Transverse colon (tissue), 4 donors: ENCODE measurements around the gene KIAA1217. TPM values are rescaled to one million over a fixed set of nuclear protein-coding genes. Genes with fewer than 3 reads are reported as not detected.
A peak's percentile ranks its signal among the peaks of the same experiment; 100 is the strongest.

Experiments
- DNase-seq: peaks from one replicate; pipeline ENCODE4 v3.0.0-alpha.2; 2019
- H3K27ac ChIP-seq, 4 donors: fragments of 200-600 bp; sonication (generic); 2 replicates each; pipeline ENCODE4 v1.5.1; 2016 to 2018; ENCODE audit warnings: inconsistent platforms in 4 of 4
- H3K27me3 ChIP-seq: fragments of 200-600 bp; sonication (generic); 2 replicates; pipeline ENCODE4 v1.5.1; 2017; ENCODE audit warnings: inconsistent platforms
- H3K36me3 ChIP-seq, 4 donors: fragments of 200-600 bp; sonication (generic); 2 replicates each; pipeline ENCODE4 v1.5.1; 2017 to 2019; ENCODE audit warnings: inconsistent platforms in 4 of 4
- H3K4me1 ChIP-seq, 4 donors: fragments of 200-600 bp; sonication (generic); 2 replicates each; pipeline ENCODE4 v1.5.1; 2017 to 2020; ENCODE audit warnings: inconsistent platforms in 4 of 4
- H3K4me3 ChIP-seq, 4 donors: fragments of 200-600 bp; sonication (generic); 1 replicate in 1 of 4; 2 replicates in 3 of 4; pipeline versions ENCODE4 v1.5.1 to v1.6.1; 2017 to 2019; ENCODE audit warnings: inconsistent platforms in 4 of 4
- H3K9me3 ChIP-seq, 2 donors: fragments of 200-600 bp; sonication (generic); 2 replicates each; pipeline ENCODE4 v1.5.1; 2017 to 2019; ENCODE audit warnings: inconsistent platforms in 2 of 2
- EP300 ChIP-seq: sonication (generic); formaldehyde crosslinking; IDR thresholded peaks from one replicate; pipeline ENCODE4 v1.6.1; 2017; ENCODE audit warnings: antibody characterized with exemption, low read depth
- POLR2A ChIP-seq: fragments of 450-650 bp; IDR thresholded peaks from one replicate; pipeline ENCODE4 v1.6.1; 2016; ENCODE audit warnings: antibody characterized with exemption, mild to moderate bottlenecking, moderate library complexity
- POLR2AphosphoS5 ChIP-seq, 3 donors: sonication (generic); formaldehyde crosslinking; IDR thresholded peaks; one replicate each; pipeline ENCODE4 v1.6.1; 2016; ENCODE audit warnings: antibody characterized with exemption in 3 of 3
- WGBS, 2 donors: methylation state at CpG; one replicate each; pipeline ENCODE4 v1.1.5; 2018; ENCODE audit warnings: low coverage in 1 of 2; 5-methylcytosine and 5-hydroxymethylcytosine counted together
- in situ Hi-C, 4 donors: fragments of 200-750 bp; cut with MboI; loops; one replicate each; pipeline versions ENCODE4 v1.15.0 to v1.15.1; 2017; ENCODE audit warnings: low sequenced_read_pairs in 3 of 4, low pct_ligation_motif_present in 1 of 4, low pct_unique_long_range_greater_than_20kb in 1 of 4
- intact Hi-C: fragments of 100-400 bp; cut with DNase I; formaldehyde crosslinking; loops from one replicate; pipeline ENCODE4 v1.15.1; 2023; ENCODE audit warnings: low total_unique reads
- total RNA-seq, 4 donors: library from RNA; depleted of rRNA; stranded (reverse); fragments of >200 nt; gene quantifications; one replicate each; pipeline ENCODE4 v1.1.0, GENCODE V29; 2016
- TF ChIP-seq, protein P1 (sequence below), 5 experiments: fragments of 200-600 bp in 3 of 5; fragments of 450-650 bp in 2 of 5; sonication (generic) in 3 of 5; IDR thresholded peaks; 1 replicate in 2 of 5; 2 replicates in 3 of 5; pipeline ENCODE4 v1.5.1; 2016 to 2017; ENCODE audit warnings: antibody characterized with exemption in 5 of 5, inconsistent platforms in 3 of 5, mild to moderate bottlenecking in 2 of 5, moderate library complexity in 1 of 5

The KIAA1217 gene
- total RNA-seq, 4 donors from 2014 or later, result 56.5 to 175 (median 72.0) TPM

- H3K4me1 ChIP-seq, result peaks cover 0 to 10% (median 3%) of the 10 kb centered on the region in 4 donors
- no peak overlapping the region for H3K4me3 ChIP-seq
- no peak for DNase-seq
- H3K36me3 ChIP-seq, result no peaks in the 10 kb centered on the region
- in situ Hi-C loops (no loop called here), intact Hi-C loops (no loop called here)
- H3K9me3 ChIP-seq, result no peaks in the 10 kb centered on the region
- WGBS, 2 donors, result 80 to 93% methylated on average over 6 of the region's 6 CpGs
- TF ChIP-seq, protein P1, sequence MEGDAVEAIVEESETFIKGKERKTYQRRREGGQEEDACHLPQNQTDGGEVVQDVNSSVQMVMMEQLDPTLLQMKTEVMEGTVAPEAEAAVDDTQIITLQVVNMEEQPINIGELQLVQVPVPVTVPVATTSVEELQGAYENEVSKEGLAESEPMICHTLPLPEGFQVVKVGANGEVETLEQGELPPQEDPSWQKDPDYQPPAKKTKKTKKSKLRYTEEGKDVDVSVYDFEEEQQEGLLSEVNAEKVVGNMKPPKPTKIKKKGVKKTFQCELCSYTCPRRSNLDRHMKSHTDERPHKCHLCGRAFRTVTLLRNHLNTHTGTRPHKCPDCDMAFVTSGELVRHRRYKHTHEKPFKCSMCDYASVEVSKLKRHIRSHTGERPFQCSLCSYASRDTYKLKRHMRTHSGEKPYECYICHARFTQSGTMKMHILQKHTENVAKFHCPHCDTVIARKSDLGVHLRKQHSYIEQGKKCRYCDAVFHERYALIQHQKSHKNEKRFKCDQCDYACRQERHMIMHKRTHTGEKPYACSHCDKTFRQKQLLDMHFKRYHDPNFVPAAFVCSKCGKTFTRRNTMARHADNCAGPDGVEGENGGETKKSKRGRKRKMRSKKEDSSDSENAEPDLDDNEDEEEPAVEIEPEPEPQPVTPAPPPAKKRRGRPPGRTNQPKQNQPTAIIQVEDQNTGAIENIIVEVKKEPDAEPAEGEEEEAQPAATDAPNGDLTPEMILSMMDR (IDR thresholded peaks at IDR 0.05), result no peak
- no peak for TF ChIP-seq POLR2AphosphoS5 (IDR thresholded peaks at IDR 0.05)
- no peak for TF ChIP-seq POLR2A
- no peak for TF ChIP-seq EP300
- H3K27ac ChIP-seq, result no peak overlapping the region
- H3K27me3 ChIP-seq, result no peaks in the 10 kb centered on the region
Observed at GRCh38 chr10:24378126-24378920, 169.4 kb downstream of the KIAA1217 start.

DNA sequence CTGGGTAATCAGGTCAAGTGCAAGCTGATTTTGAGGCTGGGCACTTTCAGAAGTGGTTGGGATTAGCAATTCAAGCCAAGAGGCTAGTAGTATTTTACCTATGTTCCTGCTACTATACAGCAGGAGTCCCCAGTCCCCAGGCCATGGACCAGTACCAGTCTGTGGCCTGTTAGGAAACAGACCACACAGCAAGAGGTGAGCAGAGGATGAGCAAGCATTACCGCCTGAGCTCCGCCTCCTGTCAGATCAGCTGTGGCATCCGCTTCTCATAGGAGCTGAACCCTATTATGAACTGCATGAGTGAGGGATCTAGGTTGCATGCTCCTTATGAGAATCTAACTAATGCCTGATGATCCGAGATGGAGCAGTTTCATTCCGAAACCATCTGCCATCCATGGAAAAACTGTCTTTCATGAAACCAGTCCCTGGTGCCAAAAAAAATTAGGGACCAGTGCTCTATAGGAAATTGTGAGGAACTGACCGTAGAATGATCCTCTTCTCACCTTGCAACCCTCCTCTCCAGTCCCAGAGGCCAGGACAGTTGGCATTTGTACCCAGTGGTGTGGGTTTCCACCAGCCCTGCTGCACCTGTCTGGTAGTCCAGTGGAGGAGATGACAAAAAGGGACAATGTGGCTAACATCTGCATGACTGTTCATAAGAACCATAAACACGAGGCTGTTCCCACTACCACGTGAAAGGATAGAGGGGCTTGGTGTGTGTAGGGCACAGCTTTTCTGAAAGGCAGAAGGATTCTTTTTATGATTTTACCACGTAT, 172.5 kb downstream of the KIAA1217 start:
- Histone ChIP-seq H3K4me1 (peaks cover 0 to 19% (median 11%) of the 10 kb centered on the region in 4 donors), H3K27ac (no peak overlapping the region), H3K9me3 (no peaks in the 10 kb centered on the region), H3K27me3 (no peaks in the 10 kb centered on the region), H3K4me3 (no peak overlapping the region), H3K36me3 (no peaks in the 10 kb centered on the region)
- intact Hi-C loops (loop anchor here (5.0 kb wide), 1 partner anchor 1331 kb away; no protein-coding TSS in a partner anchor), in situ Hi-C loops (no loop called here)
- DNase-seq, result no peak
- TF ChIP-seq, protein P1 (IDR thresholded peaks at IDR 0.05), result no peak
- TF ChIP-seq POLR2A (no peak), EP300 (no peak), POLR2AphosphoS5 (IDR thresholded peaks at IDR 0.05) (no peak)
- 71 to 75% methylated on average over 7 to 9 of the region's 9 CpGs for WGBS, 2 donors

DNA sequence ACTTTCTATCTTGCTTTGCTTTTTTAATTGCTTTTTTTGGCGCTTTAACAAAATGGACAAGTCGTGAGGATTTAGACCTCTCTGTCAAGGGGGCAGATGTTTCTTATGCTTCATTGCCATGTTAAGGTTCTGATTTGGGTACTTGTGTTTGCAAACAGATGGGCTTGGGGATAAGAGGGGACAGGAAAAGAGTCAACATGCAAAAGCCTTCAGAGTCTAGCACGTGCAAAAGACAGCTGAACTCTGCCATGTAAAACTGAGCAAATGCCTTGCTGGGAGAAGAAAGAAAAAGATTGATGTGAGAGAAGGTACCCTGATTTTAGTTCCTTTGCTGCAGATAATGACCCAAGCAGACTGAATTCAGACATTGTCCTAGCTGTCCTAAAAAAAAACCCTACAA, 173.1 kb downstream of the KIAA1217 start:
- H3K4me3 ChIP-seq, result no peak overlapping the region
- H3K27me3 ChIP-seq, result no peaks in the 10 kb centered on the region
- peak overlapping the region in 1 of 4 donors; percentile 80 for H3K27ac ChIP-seq
- no peak for DNase-seq
- H3K36me3 ChIP-seq, result no peaks in the 10 kb centered on the region
- peaks cover 0 to 19% (median 11%) of the 10 kb centered on the region in 4 donors for H3K4me1 ChIP-seq
- WGBS, 2 donors, result 53 to 57% methylated on average over 3 of the region's 3 CpGs
- in situ Hi-C loops, result no loop called here
- intact Hi-C loops, result loop anchor here (5.0 kb wide), 1 partner anchor 1330 kb away; no protein-coding TSS in a partner anchor
- no peak for TF ChIP-seq EP300
- TF ChIP-seq POLR2AphosphoS5 (IDR thresholded peaks at IDR 0.05), result no peak
- no peak for TF ChIP-seq POLR2A
- TF ChIP-seq, protein P1 (IDR thresholded peaks at IDR 0.05), result no peak
- no peaks in the 10 kb centered on the region for H3K9me3 ChIP-seq

- H3K4me3 ChIP-seq, result no peak overlapping the region
- WGBS, 2 donors, result 40 to 51% methylated on average over 1 to 3 of the region's 3 CpGs
- in situ Hi-C loops (no loop called here), intact Hi-C loops (loop anchor here (5.0 kb wide), 1 partner anchor 1330 kb away; no protein-coding TSS in a partner anchor)
- H3K4me1 ChIP-seq, result peaks cover 0 to 19% (median 11%) of the 10 kb centered on the region in 4 donors
- no peaks in the 10 kb centered on the region for H3K36me3 ChIP-seq
- no peak for DNase-seq
- TF ChIP-seq POLR2AphosphoS5 (IDR thresholded peaks at IDR 0.05), result no peak
- no peaks in the 10 kb centered on the region for H3K27me3 ChIP-seq
- peak overlapping the region; percentile 73 to 80 (median 74) for H3K27ac ChIP-seq
- H3K9me3 ChIP-seq, result no peaks in the 10 kb centered on the region
Observed at GRCh38 chr10:24382596-24382978, 173.6 kb downstream of the KIAA1217 start.
